Endothelial cell of umbilical vein (primary cell): Measurements from ENCODE around the gene SLC11A1.

Experiments
- EZH2 ChIP-seq: IDR thresholded peaks from 2 replicates; pipeline ENCODE4 v1.6.1; 2012; ENCODE audit warnings: borderline replicate concordance, low read depth, mild to moderate bottlenecking, moderate library complexity, low read length, inconsistent platforms; ENCODE audit not compliant: severe bottlenecking
- JUN ChIP-seq: IDR thresholded peaks from 2 replicates; pipeline ENCODE4 v1.6.1; 2011; ENCODE audit warnings: borderline replicate concordance, low read depth; ENCODE audit not compliant: insufficient read length, insufficient read depth
- POLR2A ChIP-seq: IDR thresholded peaks from 2 replicates; pipeline ENCODE4 v1.6.1; 2012; ENCODE audit warnings: low read depth, mild to moderate bottlenecking, control low read depth, low read length
- TF ChIP-seq, protein P1 (sequence below), 2 donors: IDR thresholded peaks; 1 replicate in 1 of 2; 2 replicates in 1 of 2; pipeline ENCODE4 v1.5.1; 2011; ENCODE audit warnings: low read length in 2 of 2, mild to moderate bottlenecking in 2 of 2, moderate library complexity in 2 of 2, control low read depth in 1 of 2, inconsistent platforms in 1 of 2, low read depth in 1 of 2; ENCODE audit not compliant: insufficient read depth in 1 of 2; ENCODE audit errors: extremely low read depth in 1 of 2

DNA sequence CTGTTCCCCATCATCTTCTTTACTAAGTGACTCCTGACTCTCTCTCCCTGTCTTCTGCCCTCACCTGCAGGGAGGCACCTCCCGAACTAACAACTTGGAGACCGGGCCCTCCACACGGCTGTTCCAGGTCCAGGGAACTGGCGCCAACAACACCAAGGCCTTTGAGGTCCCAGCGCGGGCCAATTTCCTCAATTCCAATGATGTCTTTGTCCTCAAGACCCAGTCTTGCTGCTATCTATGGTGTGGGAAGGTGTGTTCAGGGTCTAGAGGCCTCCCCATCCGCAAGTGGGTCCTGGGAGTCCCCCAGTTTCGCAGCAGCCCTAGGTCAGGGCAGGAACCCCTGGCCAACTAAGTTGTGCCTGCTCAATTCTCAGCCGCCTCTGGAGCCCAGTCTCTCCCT is 52.4 kb downstream of the SLC11A1 start:
- TF ChIP-seq, protein P1, sequence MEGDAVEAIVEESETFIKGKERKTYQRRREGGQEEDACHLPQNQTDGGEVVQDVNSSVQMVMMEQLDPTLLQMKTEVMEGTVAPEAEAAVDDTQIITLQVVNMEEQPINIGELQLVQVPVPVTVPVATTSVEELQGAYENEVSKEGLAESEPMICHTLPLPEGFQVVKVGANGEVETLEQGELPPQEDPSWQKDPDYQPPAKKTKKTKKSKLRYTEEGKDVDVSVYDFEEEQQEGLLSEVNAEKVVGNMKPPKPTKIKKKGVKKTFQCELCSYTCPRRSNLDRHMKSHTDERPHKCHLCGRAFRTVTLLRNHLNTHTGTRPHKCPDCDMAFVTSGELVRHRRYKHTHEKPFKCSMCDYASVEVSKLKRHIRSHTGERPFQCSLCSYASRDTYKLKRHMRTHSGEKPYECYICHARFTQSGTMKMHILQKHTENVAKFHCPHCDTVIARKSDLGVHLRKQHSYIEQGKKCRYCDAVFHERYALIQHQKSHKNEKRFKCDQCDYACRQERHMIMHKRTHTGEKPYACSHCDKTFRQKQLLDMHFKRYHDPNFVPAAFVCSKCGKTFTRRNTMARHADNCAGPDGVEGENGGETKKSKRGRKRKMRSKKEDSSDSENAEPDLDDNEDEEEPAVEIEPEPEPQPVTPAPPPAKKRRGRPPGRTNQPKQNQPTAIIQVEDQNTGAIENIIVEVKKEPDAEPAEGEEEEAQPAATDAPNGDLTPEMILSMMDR (IDR thresholded peaks at IDR 0.05; ENCODE audit: extremely low read depth in 1 of 2, insufficient read depth in 1 of 2, low read depth in 1 of 2, low read length in 2 of 2): no peak
- TF ChIP-seq POLR2A (no peak), JUN (no peak), EZH2 (no peak)
